ENCODE results near the gene MMP15. TPM values are rescaled to one million over a fixed set of nuclear protein-coding genes. Genes with fewer than 3 reads are reported as not detected.
"Not testable (repeated sequence)": the region's sequence is repeated elsewhere in the genome, so short reads cannot be mapped to it uniquely, and the experiment has no call there.

Gene MMP15
- 56.8 TPM for polyA plus RNA-seq
- long read RNA-seq, donor 1, full-length matches to known transcripts: 9 of 15 reads
- long read RNA-seq, donor 1, partial matches to known transcripts: 6 of 15 reads
- long read RNA-seq, donor 1, other reads (novel, unspliced or antisense): 0 of 15 reads
- long read RNA-seq, donor 2, full-length matches to known transcripts: 20 of 27 reads
- long read RNA-seq, donor 2, partial matches to known transcripts: 7 of 27 reads
- long read RNA-seq, donor 2, other reads (novel, unspliced or antisense): 0 of 27 reads
- long read RNA-seq, donor 3: 0 reads
- long read RNA-seq, donor 4, full-length matches to known transcripts: 2 of 2 reads
- long read RNA-seq, donor 4, partial matches to known transcripts: 0 of 2 reads
- long read RNA-seq, donor 4, other reads (novel, unspliced or antisense): 0 of 2 reads
- long read RNA-seq, donor 5, full-length matches to known transcripts: 10 of 10 reads
- long read RNA-seq, donor 5, partial matches to known transcripts: 0 of 10 reads
- long read RNA-seq, donor 5, other reads (novel, unspliced or antisense): 0 of 10 reads
- long read RNA-seq, donor 6, full-length matches to known transcripts: 7 of 35 reads
- long read RNA-seq, donor 6, partial matches to known transcripts: 28 of 35 reads
- long read RNA-seq, donor 6, other reads (novel, unspliced or antisense): 0 of 35 reads
- long read RNA-seq, donor 7, full-length matches to known transcripts: 6 of 14 reads
- long read RNA-seq, donor 7, partial matches to known transcripts: 8 of 14 reads
- long read RNA-seq, donor 7, other reads (novel, unspliced or antisense): 0 of 14 reads
- long read RNA-seq, donor 8, full-length matches to known transcripts: 12 of 36 reads
- long read RNA-seq, donor 8, partial matches to known transcripts: 24 of 36 reads
- long read RNA-seq, donor 8, other reads (novel, unspliced or antisense): 0 of 36 reads
- long read RNA-seq, donor 9, full-length matches to known transcripts: 9 of 9 reads
- long read RNA-seq, donor 9, partial matches to known transcripts: 0 of 9 reads
- long read RNA-seq, donor 9, other reads (novel, unspliced or antisense): 0 of 9 reads
- long read RNA-seq, donor 10, full-length matches to known transcripts: 19 of 60 reads
- long read RNA-seq, donor 10, partial matches to known transcripts: 41 of 60 reads
- long read RNA-seq, donor 10, other reads (novel, unspliced or antisense): 0 of 60 reads
- long read RNA-seq, donor 11, full-length matches to known transcripts: 7 of 7 reads
- long read RNA-seq, donor 11, partial matches to known transcripts: 0 of 7 reads
- long read RNA-seq, donor 11, other reads (novel, unspliced or antisense): 0 of 7 reads

DNA sequence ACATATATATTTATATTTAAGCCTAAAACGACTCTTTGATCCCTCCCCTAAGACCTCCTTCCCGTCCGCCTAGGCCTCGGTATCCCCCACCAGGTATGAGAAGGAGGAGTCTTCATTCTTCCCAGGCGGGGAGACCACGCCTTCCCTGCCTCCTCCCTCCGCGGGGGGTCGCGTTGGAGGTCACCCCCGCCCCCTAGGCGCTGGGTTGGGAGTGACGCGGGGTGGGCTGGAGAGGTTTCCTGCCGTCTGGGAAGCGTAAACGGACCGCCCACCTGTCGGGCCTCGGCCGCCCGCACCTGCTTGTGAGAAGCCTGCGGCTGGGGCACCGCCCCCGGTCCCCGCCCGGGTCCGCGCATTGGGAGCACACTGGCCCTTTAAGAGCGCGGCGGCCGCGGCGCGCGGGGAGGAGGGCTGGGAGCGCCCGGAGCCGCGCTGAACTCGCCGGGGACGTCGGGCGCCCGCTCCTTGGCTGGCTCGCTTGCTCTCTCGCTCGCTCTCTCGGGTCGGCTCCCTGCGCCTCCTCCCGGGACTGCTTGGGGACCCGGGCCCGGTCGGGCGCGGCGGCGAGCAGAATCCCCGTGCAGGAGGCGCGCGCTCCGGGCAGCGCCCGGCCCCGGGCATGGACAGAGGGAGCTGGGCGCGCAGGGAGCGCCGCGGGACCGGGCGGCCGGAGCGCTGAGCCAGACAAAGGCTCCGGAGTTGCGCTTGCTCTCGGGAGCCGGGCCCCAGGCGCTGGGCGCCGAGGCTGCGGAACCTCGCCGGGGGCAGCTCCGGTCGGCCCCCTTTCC lies at the start of gene MMP15:
TSS of gene MMP15 (plus strand) at position 404 of the 788 bp plus-strand sequence. CDS start 597 bp downstream, outside the sequence.
- Histone ChIP-seq H3K9me3 (ENCODE audit: control insufficient read depth, low read depth, low read length) (no peaks in the 10 kb centered on the region), H3K27ac (ENCODE audit: low read length) (peak within 1 kb of the TSS; percentile 94), H3K4me3 (ENCODE audit: low read length) (peak within 1 kb of the TSS; percentile 92), H3K36me3 (ENCODE audit: control insufficient read depth, insufficient read depth, low read length) (peaks cover 13% of the 10 kb centered on the region), H3K27me3 (ENCODE audit: control insufficient read depth, insufficient read depth, low read length) (no peaks in the 10 kb centered on the region), H3K4me1 (ENCODE audit: control insufficient read depth, insufficient read depth, low read length) (peaks cover 38% of the 10 kb centered on the region)
- WGBS (ENCODE audit: insufficient coverage, low lambda C conversion rate): no CpG with 5 or more reads among the region's 90 CpGs
- peak; percentile 96 to 99 for DNase-seq

DNA sequence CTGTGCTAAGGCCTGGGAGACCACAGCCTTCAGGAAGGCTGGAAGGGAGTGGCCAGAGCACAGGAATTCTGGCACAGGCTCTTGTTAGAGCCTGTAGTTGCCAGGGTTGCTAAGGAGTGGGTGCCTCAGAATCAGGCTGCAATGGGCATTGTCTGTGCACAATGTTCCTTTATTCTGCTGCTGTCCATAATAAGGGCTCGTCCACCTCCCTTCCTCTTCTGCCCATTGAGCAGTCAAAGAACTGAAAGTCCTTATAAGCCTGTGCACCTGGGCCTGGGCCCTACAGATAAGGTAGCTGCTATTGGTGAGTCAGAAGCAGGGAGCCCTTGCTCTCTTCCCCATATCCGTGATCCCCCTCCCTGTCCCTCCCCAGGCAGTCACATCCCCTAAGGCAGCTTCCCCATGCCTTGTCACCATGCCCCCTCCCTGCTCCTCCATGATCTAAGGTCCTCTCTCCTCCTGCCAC lies 49.2 kb upstream of the MMP15 start:
- Histone ChIP-seq H3K27me3 (ENCODE audit: control insufficient read depth, insufficient read depth, low read length) (no peaks in the 10 kb centered on the region), H3K9me3 (ENCODE audit: control insufficient read depth, low read depth, low read length) (no peaks in the 10 kb centered on the region), H3K4me1 (ENCODE audit: control insufficient read depth, insufficient read depth, low read length) (no peaks in the 10 kb centered on the region), H3K27ac (ENCODE audit: low read length) (no peak overlapping the region), H3K4me3 (ENCODE audit: low read length) (no peak overlapping the region), H3K36me3 (ENCODE audit: control insufficient read depth, insufficient read depth, low read length) (no peaks in the 10 kb centered on the region)
- DNase-seq: no peak
- WGBS (ENCODE audit: insufficient coverage, low lambda C conversion rate): no CpG with 5 or more reads among the region's 2 CpGs

DNA sequence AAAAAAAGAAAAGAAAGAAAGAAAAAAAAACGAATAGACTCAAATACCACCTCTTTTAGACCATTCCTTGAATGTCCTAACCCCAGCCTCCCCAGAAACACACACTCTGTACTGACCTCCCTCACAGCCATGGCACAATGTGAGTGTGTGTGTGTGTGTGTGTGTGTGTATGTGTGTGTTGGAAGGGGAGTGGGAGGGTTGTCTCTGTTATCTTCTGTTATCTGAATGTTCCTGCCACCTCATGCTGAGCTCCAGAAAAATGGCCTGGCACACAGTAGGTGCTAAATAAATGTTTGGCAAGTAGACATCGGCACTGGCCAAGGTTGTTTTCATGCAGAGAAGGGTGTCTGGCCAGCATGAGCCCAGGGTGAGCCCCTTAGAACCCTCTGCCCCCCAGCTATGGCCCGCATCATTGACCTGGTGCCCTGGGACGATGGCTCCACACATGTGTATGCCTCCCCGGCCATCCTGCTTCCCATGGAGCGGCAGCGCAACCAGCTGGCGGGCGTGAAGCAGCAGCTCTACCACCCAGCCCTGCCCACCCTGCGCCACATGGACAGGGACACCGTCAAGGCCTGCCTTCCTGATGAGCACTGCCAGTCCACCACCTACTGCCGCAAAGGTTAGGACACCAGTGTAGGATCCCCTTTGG lies 48.0 kb upstream of the MMP15 start:
- Histone ChIP-seq H3K27ac (ENCODE audit: low read length) (no peak overlapping the region), H3K27me3 (ENCODE audit: control insufficient read depth, insufficient read depth, low read length) (peaks cover 4% of the 10 kb centered on the region), H3K4me3 (ENCODE audit: low read length) (no peak overlapping the region), H3K9me3 (ENCODE audit: control insufficient read depth, low read depth, low read length) (no peaks in the 10 kb centered on the region), H3K4me1 (ENCODE audit: control insufficient read depth, insufficient read depth, low read length) (no peaks in the 10 kb centered on the region), H3K36me3 (ENCODE audit: control insufficient read depth, insufficient read depth, low read length) (no peaks in the 10 kb centered on the region)
- no CpG with 5 or more reads among the region's 12 CpGs for WGBS (ENCODE audit: insufficient coverage, low lambda C conversion rate)
- DNase-seq: no peak

DNA sequence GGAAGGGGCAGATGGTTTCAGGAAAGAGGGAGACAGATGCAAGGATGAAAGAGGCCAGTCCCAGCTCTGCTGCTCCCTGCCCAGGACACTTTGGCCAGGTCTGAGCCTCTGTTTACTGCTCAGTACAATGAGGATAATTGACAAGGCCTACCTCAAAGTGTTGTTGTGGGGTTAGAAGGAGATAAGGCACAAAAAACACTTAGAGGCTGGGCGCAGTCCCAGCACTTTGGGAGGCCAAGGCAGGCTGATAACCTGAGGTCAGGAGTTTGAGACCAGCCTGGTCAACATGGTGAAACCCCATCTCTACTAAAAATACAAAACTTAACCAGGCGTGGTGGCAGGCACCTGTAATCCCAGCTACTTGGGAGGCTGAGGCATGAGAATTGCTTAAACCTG lies 47.5 kb upstream of the MMP15 start:
- H3K9me3 ChIP-seq (ENCODE audit: control insufficient read depth, low read depth, low read length); H3K27me3 ChIP-seq (ENCODE audit: control insufficient read depth, insufficient read depth, low read length); H3K4me1 ChIP-seq (ENCODE audit: control insufficient read depth, insufficient read depth, low read length); DNase-seq; H3K4me3 ChIP-seq (ENCODE audit: low read length); H3K27ac ChIP-seq (ENCODE audit: low read length); H3K36me3 ChIP-seq (ENCODE audit: control insufficient read depth, insufficient read depth, low read length): not testable (repeated sequence)
- WGBS (ENCODE audit: insufficient coverage, low lambda C conversion rate): no CpG with 5 or more reads among the region's 2 CpGs

DNA sequence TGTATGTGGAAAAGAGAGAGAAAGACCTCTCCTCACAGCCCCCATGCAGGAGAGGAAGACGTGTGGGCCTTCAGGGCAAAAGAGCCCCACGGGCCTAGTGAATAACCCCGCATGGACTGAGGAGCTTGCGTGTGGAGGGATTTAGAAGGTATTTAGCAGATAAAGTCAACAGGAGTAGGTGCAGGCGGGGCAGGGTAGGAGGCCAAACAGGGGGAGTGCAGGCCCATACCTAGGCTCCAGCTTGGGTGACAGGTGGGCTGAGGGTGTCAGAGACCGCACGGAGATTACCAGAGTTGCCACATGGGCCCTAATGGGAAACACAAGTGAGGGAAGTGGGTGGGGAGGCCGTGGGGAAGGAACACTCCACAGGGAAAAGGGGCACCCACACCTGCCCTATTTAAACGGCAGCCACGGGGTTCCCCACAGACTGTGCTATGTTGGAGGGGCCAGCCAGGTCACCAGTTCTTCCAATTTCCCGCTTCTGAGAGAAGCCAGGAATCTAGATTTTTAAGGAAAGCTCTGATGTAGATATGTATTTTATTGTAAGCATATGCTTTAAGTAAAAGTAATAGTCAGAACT lies 46.5 kb upstream of the MMP15 start:
- no peak overlapping the region for H3K4me3 ChIP-seq (ENCODE audit: low read length)
- whole genome bisulfite sequencing (ENCODE audit: insufficient coverage, low lambda C conversion rate): no CpG with 5 or more reads among the region's 11 CpGs
- no peak overlapping the region for H3K27ac ChIP-seq (ENCODE audit: low read length)
- H3K36me3 ChIP-seq (ENCODE audit: control insufficient read depth, insufficient read depth, low read length): no peaks in the 10 kb centered on the region
- no peak for DNase-seq
- H3K27me3 ChIP-seq (ENCODE audit: control insufficient read depth, insufficient read depth, low read length): peaks cover 10% of the 10 kb centered on the region
- no peaks in the 10 kb centered on the region for H3K9me3 ChIP-seq (ENCODE audit: control insufficient read depth, low read depth, low read length)
- peaks cover under 1% of the 10 kb centered on the region for H3K4me1 ChIP-seq (ENCODE audit: control insufficient read depth, insufficient read depth, low read length)

DNA sequence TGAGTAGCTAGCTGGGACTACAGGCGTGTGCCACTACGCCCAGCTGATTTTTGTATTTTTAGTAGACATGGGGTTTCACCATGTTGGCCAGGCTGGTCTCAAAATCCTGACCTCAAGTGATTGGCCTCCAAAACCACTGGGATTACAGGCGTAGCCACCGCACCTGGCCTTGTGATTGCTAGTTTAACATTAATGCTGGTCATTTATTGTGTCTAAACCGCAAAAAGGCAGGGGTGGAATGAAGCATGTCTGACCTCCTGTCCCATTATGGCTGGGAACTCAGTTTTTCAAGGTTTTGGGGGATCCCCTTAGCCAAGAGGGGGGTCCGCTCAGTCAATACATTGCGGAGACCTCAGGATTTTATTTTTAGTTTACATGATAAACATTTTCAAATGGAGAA lies 43.9 kb upstream of the MMP15 start:
- Histone ChIP-seq H3K27me3 (ENCODE audit: control insufficient read depth, insufficient read depth, low read length) (peaks cover 34% of the 10 kb centered on the region), H3K27ac (ENCODE audit: low read length) (no peak overlapping the region), H3K4me3 (ENCODE audit: low read length) (no peak overlapping the region), H3K4me1 (ENCODE audit: control insufficient read depth, insufficient read depth, low read length) (peaks cover 14% of the 10 kb centered on the region), H3K9me3 (ENCODE audit: control insufficient read depth, low read depth, low read length) (peaks cover 9% of the 10 kb centered on the region), H3K36me3 (ENCODE audit: control insufficient read depth, insufficient read depth, low read length) (no peaks in the 10 kb centered on the region)
- no peak for DNase-seq
- WGBS (ENCODE audit: insufficient coverage, low lambda C conversion rate): no CpG with 5 or more reads among the region's 7 CpGs

DNA sequence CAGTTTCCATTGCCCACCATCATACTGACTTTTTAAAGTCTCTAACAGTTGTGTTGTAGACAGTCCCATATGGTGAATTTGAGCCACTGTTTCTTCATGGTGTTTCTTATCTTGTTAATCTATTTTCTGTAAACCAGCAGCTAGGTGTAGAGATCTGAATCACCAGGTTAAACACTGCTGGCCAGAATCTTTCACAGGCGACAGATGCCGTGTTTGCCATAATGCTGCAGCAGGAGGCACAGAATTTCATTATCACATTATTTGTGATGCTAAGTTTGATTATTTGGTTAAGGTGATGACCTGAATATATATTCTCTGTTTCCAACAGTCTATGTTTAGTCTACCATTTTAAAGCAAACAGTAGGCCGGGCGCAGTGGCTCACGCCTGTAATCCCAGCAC lies 43.2 kb upstream of the MMP15 start:
- WGBS (ENCODE audit: insufficient coverage, low lambda C conversion rate): no CpG with 5 or more reads among the region's 5 CpGs
- Histone ChIP-seq H3K4me1 (ENCODE audit: control insufficient read depth, insufficient read depth, low read length) (peaks cover 14% of the 10 kb centered on the region), H3K4me3 (ENCODE audit: low read length) (no peak overlapping the region), H3K27ac (ENCODE audit: low read length) (no peak overlapping the region), H3K27me3 (ENCODE audit: control insufficient read depth, insufficient read depth, low read length) (peaks cover 41% of the 10 kb centered on the region), H3K9me3 (ENCODE audit: control insufficient read depth, low read depth, low read length) (peaks cover 9% of the 10 kb centered on the region), H3K36me3 (ENCODE audit: control insufficient read depth, insufficient read depth, low read length) (no peaks in the 10 kb centered on the region)
- no peak for DNase-seq

DNA sequence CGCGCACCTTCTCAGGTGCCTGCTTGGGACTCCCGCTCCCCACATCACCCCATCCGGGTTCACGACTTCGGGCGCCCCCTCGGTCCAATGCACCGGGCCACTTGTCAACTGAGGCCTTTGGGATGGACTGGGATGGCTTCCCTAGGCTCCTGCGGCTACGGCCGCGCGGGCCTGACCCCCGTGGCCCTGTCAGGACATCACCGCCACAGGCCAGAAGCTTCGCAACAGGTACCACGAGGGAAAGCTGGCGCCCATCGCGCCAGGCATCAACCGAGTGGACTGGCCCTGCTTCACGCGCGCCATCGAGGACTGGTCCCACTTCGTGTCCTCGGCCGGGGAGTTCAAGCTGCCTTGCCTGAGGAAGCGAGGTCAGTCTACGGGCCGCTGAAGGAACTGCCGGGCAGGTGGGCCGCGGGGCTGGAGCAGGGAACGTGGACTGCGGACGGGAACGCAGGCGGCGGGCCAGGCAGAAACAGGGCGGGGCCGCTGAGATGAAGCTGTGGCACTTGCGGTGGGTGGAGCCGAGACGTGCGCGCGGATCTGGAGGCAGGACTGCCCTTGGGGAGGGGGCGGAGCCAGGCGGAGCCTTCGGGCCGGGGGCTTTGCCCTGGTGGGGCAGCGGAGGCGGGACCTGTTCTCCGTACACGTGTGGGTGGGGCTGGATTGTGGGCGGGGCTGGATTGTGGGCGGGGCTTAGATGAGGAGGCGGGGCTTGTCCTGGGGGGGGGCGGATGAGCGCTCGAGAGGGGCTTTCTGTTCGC lies 40.9 kb upstream of the MMP15 start:
- DNase-seq: peak; percentile 78 to 79
- no CpG with 5 or more reads among the region's 64 CpGs for WGBS (ENCODE audit: insufficient coverage, low lambda C conversion rate)
- peaks cover 14% of the 10 kb centered on the region for H3K4me1 ChIP-seq (ENCODE audit: control insufficient read depth, insufficient read depth, low read length)
- peaks cover 9% of the 10 kb centered on the region for H3K9me3 ChIP-seq (ENCODE audit: control insufficient read depth, low read depth, low read length)
- H3K27ac ChIP-seq (ENCODE audit: low read length): no peak overlapping the region
- peak overlapping the region; percentile 36 for H3K4me3 ChIP-seq (ENCODE audit: low read length)
- H3K36me3 ChIP-seq (ENCODE audit: control insufficient read depth, insufficient read depth, low read length): no peaks in the 10 kb centered on the region
- peaks cover 49% of the 10 kb centered on the region for H3K27me3 ChIP-seq (ENCODE audit: control insufficient read depth, insufficient read depth, low read length)
